Measurements from ENCODE around the gene HSF4.
"Not testable (repeated sequence)": the region's sequence is repeated elsewhere in the genome, so short reads cannot be mapped to it uniquely, and the experiment has no call there.

The HSF4 gene, protein sequence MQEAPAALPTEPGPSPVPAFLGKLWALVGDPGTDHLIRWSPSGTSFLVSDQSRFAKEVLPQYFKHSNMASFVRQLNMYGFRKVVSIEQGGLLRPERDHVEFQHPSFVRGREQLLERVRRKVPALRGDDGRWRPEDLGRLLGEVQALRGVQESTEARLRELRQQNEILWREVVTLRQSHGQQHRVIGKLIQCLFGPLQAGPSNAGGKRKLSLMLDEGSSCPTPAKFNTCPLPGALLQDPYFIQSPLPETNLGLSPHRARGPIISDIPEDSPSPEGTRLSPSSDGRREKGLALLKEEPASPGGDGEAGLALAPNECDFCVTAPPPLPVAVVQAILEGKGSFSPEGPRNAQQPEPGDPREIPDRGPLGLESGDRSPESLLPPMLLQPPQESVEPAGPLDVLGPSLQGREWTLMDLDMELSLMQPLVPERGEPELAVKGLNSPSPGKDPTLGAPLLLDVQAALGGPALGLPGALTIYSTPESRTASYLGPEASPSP

DNA sequence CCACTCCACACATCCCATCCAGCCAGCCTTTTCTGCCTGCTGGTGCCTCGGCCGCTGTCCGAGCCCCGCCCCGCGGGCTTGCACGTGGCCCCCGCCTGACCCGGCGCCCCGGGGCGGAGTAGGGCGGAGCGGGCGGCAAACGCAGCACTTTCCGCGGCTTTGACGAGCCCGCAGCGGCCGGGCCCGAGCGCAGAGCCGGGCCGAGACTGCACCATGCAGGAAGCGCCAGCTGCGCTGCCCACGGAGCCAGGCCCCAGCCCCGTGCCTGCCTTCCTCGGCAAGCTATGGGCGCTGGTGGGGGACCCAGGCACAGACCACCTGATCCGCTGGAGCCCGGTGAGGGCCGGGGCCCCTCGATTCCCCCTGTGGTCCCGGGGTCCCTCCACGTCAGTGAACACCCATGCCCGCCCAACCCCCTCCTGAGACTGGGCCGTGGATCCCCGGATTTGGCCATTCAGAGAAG, at the start of gene HSF4:
HSF4 (plus strand) TSS at position 147 of the 463 bp plus-strand sequence; CDS start at position 214, 67 bp downstream.
- Histone ChIP-seq H3K27ac (ENCODE audit: low read depth, low read length) (peak within 1 kb of the TSS; percentile 67), H3K9ac (ENCODE audit: low read length) (no peak within 1 kb of the TSS), H3K36me3 (ENCODE audit: control insufficient read depth, insufficient read depth, low read length) (no peaks in the 10 kb centered on the region), H3K4me1 (ENCODE audit: control insufficient read depth, insufficient read depth, low read length) (peaks cover 19% of the 10 kb centered on the region), H3K4me3 (ENCODE audit: low read length) (peak within 1 kb of the TSS; percentile 57), H3K27me3 (ENCODE audit: control insufficient read depth, insufficient read depth, low read length) (peaks cover 35% of the 10 kb centered on the region)

DNA sequence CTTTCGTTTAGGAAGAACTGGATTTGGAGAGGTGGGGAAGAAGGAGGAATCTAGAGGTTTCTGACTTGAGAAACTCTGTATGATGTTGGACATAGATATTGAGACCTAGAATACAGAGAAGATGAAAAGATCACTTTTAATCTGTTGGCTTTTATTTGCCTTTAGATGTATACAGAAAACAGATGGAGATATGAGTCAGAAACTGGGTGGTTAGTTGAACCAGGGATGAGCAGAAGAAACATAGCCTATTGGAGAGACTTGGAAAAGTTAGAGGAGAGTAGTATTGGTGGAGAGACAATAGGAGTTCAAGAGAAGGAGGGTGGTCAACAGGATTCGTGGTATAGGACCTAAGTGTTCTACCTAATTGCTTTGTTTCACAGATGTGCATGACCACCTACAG, 49.8 kb upstream of the HSF4 start:
- Histone ChIP-seq H3K36me3 (ENCODE audit: control insufficient read depth, insufficient read depth, low read length) (no peaks in the 10 kb centered on the region), H3K4me3 (ENCODE audit: low read length) (no peak overlapping the region), H3K4me1 (ENCODE audit: control insufficient read depth, insufficient read depth, low read length) (no peaks in the 10 kb centered on the region), H3K27me3 (ENCODE audit: control insufficient read depth, insufficient read depth, low read length) (no peaks in the 10 kb centered on the region), H3K27ac (ENCODE audit: low read depth, low read length) (no peak overlapping the region), H3K9ac (ENCODE audit: low read length) (no peak overlapping the region)

DNA sequence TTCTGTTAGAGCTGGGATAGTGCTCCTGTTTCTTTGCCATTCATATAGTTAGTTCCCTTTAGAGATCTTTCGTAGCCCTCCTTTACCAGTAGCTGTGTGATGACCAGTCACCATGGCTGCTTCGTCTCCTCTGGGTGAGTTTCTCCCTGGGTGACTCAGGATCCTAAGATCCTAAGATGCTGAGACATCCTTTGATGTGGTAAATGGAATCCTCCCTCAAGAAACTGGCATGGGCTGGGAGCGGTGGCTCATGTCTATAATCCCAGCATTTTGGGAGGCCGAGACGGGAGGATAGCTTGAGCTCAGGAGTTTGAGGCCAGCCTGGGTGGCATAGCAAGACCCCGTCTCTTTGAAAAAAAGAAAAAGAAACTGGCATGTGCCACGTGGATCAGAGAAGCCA, 48.9 kb upstream of the HSF4 start:
- H3K4me3 ChIP-seq (ENCODE audit: low read length) = no peak overlapping the region
- H3K36me3 ChIP-seq (ENCODE audit: control insufficient read depth, insufficient read depth, low read length) = no peaks in the 10 kb centered on the region
- no peak overlapping the region for H3K27ac ChIP-seq (ENCODE audit: low read depth, low read length)
- no peaks in the 10 kb centered on the region for H3K27me3 ChIP-seq (ENCODE audit: control insufficient read depth, insufficient read depth, low read length)
- no peak overlapping the region for H3K9ac ChIP-seq (ENCODE audit: low read length)
- no peaks in the 10 kb centered on the region for H3K4me1 ChIP-seq (ENCODE audit: control insufficient read depth, insufficient read depth, low read length)

DNA sequence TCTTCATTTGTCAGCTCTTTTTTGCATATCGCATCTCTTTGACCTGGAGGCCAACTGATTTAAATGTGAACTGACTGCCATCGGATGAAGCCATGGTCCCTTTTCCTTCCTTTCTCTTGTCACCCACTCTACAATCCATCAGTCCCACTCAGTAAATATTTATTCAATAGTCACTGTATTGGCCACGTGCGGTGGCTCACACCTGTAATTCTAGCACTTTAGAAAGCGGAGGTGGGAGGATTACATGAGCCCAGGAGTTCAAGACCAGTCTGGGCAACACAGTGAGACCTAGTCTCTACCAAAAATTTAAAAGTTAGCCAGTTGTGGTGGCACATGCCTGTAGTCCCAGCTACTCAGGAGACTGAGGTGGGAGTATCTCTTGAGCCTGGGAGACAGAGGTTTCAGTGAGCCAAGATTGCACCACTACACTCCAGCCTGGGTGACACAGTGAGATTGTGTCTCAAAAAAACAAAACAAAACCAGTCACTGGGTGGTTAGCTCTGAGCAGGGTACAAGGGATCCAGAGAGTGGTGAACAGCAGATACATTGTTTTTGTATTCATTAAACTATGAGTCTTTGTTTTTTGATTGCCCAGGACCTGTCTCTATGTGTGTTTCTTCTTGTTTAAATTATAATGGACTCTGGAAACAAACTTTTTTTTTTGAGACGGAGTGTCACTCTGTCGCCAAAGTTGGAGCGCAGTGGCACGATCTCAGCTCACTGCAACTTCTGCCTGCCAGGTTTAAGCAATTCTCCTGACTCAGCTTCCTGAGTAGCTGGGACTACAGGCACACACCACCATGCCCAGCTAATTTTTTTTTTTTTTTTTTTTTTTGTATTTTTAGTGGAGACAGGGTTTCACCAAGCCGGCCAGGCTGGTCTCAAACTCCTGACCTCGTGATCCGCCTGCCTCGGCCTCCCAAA, 47.9 kb upstream of the HSF4 start:
- Histone ChIP-seq H3K4me1 (ENCODE audit: control insufficient read depth, insufficient read depth, low read length) (no peaks in the 10 kb centered on the region), H3K27me3 (ENCODE audit: control insufficient read depth, insufficient read depth, low read length) (no peaks in the 10 kb centered on the region), H3K27ac (ENCODE audit: low read depth, low read length) (no peak overlapping the region), H3K36me3 (ENCODE audit: control insufficient read depth, insufficient read depth, low read length) (no peaks in the 10 kb centered on the region), H3K9ac (ENCODE audit: low read length) (no peak overlapping the region), H3K4me3 (ENCODE audit: low read length) (no peak overlapping the region)

DNA sequence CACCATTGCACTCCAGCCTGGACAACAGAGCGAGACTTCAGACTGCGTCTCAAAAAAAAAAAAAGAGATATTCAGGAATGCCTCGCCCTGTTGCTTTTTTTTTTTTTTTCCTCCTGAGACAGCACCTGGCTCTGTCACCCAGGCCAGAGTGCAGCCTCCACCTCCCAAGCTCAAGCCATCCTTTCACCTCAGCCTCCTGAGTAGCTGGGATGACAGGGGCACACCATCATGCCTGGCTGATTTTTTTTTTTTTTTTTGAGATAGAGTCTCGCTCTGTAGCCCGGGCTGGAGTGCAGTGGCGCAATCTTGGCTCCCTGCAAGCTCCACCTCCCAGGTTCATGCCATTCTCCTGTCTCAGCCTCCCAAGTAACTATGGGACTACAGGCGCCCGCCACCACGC, 46.8 kb upstream of the HSF4 start:
- H3K9ac ChIP-seq (ENCODE audit: low read length) = no peak overlapping the region
- no peak overlapping the region for H3K27ac ChIP-seq (ENCODE audit: low read depth, low read length)
- H3K4me3 ChIP-seq (ENCODE audit: low read length) = no peak overlapping the region
- H3K36me3 ChIP-seq (ENCODE audit: control insufficient read depth, insufficient read depth, low read length) = peaks cover 4% of the 10 kb centered on the region
- H3K4me1 ChIP-seq (ENCODE audit: control insufficient read depth, insufficient read depth, low read length) = no peaks in the 10 kb centered on the region
- H3K27me3 ChIP-seq (ENCODE audit: control insufficient read depth, insufficient read depth, low read length) = no peaks in the 10 kb centered on the region

DNA sequence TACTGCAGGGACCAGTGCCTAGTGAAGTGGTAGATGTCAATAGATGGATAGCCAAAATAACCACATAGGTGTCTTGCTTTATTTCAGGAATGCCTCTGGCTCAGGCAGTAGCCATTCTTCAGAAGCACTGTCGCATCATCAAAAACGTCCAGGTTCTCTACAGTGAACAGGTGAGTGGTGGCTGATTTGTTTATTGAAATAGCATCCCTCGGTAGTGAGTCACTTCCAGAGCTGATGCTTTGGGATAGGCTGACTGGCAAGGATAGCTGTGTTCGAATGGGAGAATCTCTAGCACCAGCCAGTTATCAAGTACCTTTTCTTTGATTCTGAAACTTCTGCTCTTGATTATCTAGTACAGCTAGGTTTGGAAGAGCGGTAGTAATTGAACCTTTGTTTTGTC, 44.5 kb upstream of the HSF4 start:
- Histone ChIP-seq H3K4me1 (ENCODE audit: control insufficient read depth, insufficient read depth, low read length) (no peaks in the 10 kb centered on the region), H3K36me3 (ENCODE audit: control insufficient read depth, insufficient read depth, low read length) (peaks cover 4% of the 10 kb centered on the region), H3K9ac (ENCODE audit: low read length) (no peak overlapping the region), H3K4me3 (ENCODE audit: low read length) (no peak overlapping the region), H3K27ac (ENCODE audit: low read depth, low read length) (no peak overlapping the region), H3K27me3 (ENCODE audit: control insufficient read depth, insufficient read depth, low read length) (no peaks in the 10 kb centered on the region)

DNA sequence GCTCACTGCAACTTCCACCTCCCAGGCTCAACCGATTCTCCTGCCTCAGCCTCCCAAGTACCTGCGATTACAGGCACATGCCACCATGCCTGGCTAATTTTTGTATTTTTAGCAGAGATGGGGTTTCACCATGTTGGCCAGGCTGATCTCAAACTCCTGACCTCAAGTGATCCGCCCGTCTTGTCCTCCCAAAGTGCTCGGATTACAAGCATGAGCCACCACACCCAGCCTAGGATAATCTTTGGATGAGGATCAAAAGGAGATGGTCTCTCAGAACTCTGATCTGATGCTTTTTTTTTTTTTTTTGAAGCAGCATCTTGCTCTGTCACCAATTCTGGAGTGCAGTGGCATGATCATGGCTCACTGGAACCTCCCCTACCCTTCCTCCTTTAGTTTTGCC, 41.7 kb upstream of the HSF4 start:
- H3K27ac ChIP-seq (ENCODE audit: low read depth, low read length); H3K4me3 ChIP-seq (ENCODE audit: low read length); H3K4me1 ChIP-seq (ENCODE audit: control insufficient read depth, insufficient read depth, low read length); H3K27me3 ChIP-seq (ENCODE audit: control insufficient read depth, insufficient read depth, low read length); H3K36me3 ChIP-seq (ENCODE audit: control insufficient read depth, insufficient read depth, low read length); H3K9ac ChIP-seq (ENCODE audit: low read length): not testable (repeated sequence)

DNA sequence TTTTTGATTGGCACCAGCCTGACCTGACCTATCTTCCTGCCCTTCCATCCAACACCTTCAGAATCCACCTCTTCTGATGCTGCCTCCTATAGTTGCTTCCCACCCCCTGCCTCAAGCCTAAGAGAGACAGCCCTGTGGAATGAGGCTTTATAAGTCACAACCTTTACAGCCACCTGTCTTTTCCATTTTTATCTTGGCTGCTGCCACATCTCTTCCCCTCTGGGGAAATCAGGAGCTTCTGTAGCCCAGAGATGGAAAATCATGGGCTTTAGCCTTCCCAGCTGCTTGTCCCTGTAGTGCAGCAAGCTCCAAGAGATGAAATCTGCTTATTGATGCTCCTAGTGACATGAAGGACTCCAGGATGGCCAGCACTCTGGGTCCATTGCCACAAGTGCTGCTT, 36.1 kb upstream of the HSF4 start:
- no peak overlapping the region for H3K27ac ChIP-seq (ENCODE audit: low read depth, low read length)
- H3K4me1 ChIP-seq (ENCODE audit: control insufficient read depth, insufficient read depth, low read length) = no peaks in the 10 kb centered on the region
- no peaks in the 10 kb centered on the region for H3K27me3 ChIP-seq (ENCODE audit: control insufficient read depth, insufficient read depth, low read length)
- H3K36me3 ChIP-seq (ENCODE audit: control insufficient read depth, insufficient read depth, low read length) = peaks cover 8% of the 10 kb centered on the region
- H3K9ac ChIP-seq (ENCODE audit: low read length) = no peak overlapping the region
- no peak overlapping the region for H3K4me3 ChIP-seq (ENCODE audit: low read length)

DNA sequence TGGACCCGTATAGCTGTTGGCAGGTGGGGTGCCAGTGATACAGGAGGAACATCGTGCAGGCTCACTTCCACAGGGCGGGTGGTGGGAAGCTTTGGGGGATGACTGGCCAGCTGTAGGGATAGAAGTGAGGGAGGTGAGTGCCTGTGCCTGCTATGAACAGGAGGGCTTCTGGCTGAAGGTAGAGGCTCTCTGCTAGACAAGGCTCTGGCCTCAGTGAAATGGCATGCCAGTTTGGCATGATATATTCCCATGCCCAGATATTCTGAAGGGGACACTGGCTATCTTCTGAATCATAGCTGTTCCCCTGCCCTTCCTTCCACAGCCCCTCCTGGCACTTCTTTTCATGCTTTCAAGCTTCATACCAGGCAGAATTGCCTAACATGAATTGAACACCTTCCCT, 35.7 kb upstream of the HSF4 start:
- H3K27ac ChIP-seq (ENCODE audit: low read depth, low read length) = no peak overlapping the region

DNA sequence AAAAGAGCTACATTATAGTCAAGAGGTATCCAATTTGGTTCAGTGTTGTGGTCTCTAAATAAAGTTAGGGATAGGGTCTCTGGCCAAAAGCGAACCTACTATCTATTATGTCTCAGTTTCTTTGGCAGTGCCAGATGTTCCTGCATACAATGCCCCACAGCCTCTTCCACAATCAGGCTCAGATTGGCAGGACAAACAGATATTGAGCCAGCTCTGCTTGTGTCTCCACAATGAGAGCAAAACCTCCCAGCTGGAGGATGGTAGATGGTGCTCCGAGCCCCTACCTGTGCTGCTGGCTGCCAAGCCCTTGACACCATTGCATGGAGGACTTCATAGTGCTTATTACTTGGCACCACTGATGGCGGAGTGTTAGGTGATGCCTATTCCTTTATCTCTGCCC, 35.1 kb upstream of the HSF4 start:
- no peaks in the 10 kb centered on the region for H3K27me3 ChIP-seq (ENCODE audit: control insufficient read depth, insufficient read depth, low read length)
- no peak overlapping the region for H3K27ac ChIP-seq (ENCODE audit: low read depth, low read length)
- no peak overlapping the region for H3K9ac ChIP-seq (ENCODE audit: low read length)
- H3K4me3 ChIP-seq (ENCODE audit: low read length) = no peak overlapping the region
- H3K36me3 ChIP-seq (ENCODE audit: control insufficient read depth, insufficient read depth, low read length) = peaks cover 13% of the 10 kb centered on the region
- H3K4me1 ChIP-seq (ENCODE audit: control insufficient read depth, insufficient read depth, low read length) = no peaks in the 10 kb centered on the region

More for the DNA sequence above, 35.7 kb upstream of the HSF4 start:
- Histone ChIP-seq H3K27me3 (ENCODE audit: control insufficient read depth, insufficient read depth, low read length) (no peaks in the 10 kb centered on the region), H3K4me1 (ENCODE audit: control insufficient read depth, insufficient read depth, low read length) (no peaks in the 10 kb centered on the region), H3K4me3 (ENCODE audit: low read length) (no peak overlapping the region), H3K9ac (ENCODE audit: low read length) (no peak overlapping the region), H3K36me3 (ENCODE audit: control insufficient read depth, insufficient read depth, low read length) (peaks cover 8% of the 10 kb centered on the region)

DNA sequence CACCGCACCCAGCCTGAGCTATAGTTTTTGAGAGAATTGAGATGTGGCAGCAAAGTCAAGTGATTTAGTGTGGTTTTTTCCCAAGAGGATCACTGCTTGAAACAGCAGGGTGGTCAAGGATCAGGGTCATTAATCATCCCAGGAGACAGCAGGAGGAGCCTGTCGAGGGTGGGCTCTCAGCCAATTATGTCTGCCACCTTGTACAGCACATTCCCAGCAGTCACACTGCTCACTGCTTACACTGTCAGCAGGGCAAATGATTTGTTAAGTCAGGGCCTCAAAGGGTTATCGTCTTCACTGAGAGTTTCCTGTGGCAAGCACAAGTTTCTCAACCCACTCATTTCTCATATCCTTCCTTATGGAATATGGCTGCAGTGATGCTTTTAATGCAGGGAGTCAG, 26.9 kb upstream of the HSF4 start:
- peaks cover 51% of the 10 kb centered on the region for H3K36me3 ChIP-seq (ENCODE audit: control insufficient read depth, insufficient read depth, low read length)
- no peaks in the 10 kb centered on the region for H3K4me1 ChIP-seq (ENCODE audit: control insufficient read depth, insufficient read depth, low read length)
- H3K27ac ChIP-seq (ENCODE audit: low read depth, low read length) = no peak overlapping the region
- H3K4me3 ChIP-seq (ENCODE audit: low read length) = no peak overlapping the region
- H3K27me3 ChIP-seq (ENCODE audit: control insufficient read depth, insufficient read depth, low read length) = no peaks in the 10 kb centered on the region
- no peak overlapping the region for H3K9ac ChIP-seq (ENCODE audit: low read length)

DNA sequence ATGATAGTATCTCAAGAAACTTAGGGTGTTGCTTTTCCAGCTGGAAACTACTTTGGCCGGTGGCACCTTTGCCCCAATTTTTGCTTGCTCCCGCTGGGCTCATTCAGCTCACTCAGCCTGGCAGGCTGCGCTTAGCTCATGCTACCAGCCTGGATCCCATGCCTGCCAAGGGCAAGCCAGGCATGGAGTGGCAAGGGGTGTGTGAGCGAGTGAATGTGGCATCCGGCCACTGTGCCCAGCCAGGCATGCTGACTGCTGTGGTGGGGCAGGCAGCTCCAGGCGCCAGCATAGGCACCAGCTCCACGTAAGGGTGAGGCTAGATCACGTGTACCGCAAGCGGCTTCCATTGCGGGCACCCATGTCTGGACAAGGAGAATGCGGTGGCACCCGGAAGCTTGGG, 23.2 kb upstream of the HSF4 start:
- no peaks in the 10 kb centered on the region for H3K27me3 ChIP-seq (ENCODE audit: control insufficient read depth, insufficient read depth, low read length)
- H3K27ac ChIP-seq (ENCODE audit: low read depth, low read length) = no peak overlapping the region
- H3K4me3 ChIP-seq (ENCODE audit: low read length) = no peak overlapping the region
- peaks cover 54% of the 10 kb centered on the region for H3K36me3 ChIP-seq (ENCODE audit: control insufficient read depth, insufficient read depth, low read length)
- no peaks in the 10 kb centered on the region for H3K4me1 ChIP-seq (ENCODE audit: control insufficient read depth, insufficient read depth, low read length)
- H3K9ac ChIP-seq (ENCODE audit: low read length) = no peak overlapping the region
